NT2/D1 (cell line): Measurements from ENCODE around the gene FAM107B.

Source experiments
- DNase-seq: peaks from one replicate; pipeline ENCODE4 v3.0.0-alpha.2; 2011; ENCODE audit warnings: low read depth, low spot score
- H3K27me3 ChIP-seq: 2 replicates; pipeline ENCODE4 v1.6.0; 2011; ENCODE audit warnings: mild to moderate bottlenecking; ENCODE audit not compliant: insufficient read length, insufficient read depth
- H3K36me3 ChIP-seq: 2 replicates; pipeline ENCODE4 v1.6.1; 2011; ENCODE audit warnings: mild to moderate bottlenecking, low read length, mixed read lengths; ENCODE audit not compliant: insufficient read depth, insufficient read length
- H3K4me1 ChIP-seq: 2 replicates; pipeline ENCODE4 v1.5.1; 2011; ENCODE audit not compliant: insufficient read depth, insufficient read length
- H3K4me3 ChIP-seq: 2 replicates; pipeline ENCODE4 v1.5.1; 2011; ENCODE audit warnings: low read depth; ENCODE audit not compliant: insufficient read length
- H3K9ac ChIP-seq: 2 replicates; pipeline ENCODE4 v1.6.0; 2011; ENCODE audit warnings: low read depth; ENCODE audit not compliant: insufficient read length
- H3K9me3 ChIP-seq: 2 replicates; pipeline ENCODE4 v1.5.1; 2011; ENCODE audit warnings: mild to moderate bottlenecking, low read length; ENCODE audit not compliant: insufficient read depth
- SUZ12 ChIP-seq: IDR thresholded peaks from 2 replicates; pipeline ENCODE4 v1.6.1; 2011; ENCODE audit not compliant: insufficient read length, insufficient read depth; ENCODE audit errors: extremely low read depth
- YY1 ChIP-seq: IDR thresholded peaks from 2 replicates; pipeline ENCODE4 v1.6.1; 2011; ENCODE audit not compliant: insufficient read length, insufficient read depth
- ZNF274 ChIP-seq: IDR thresholded peaks from 2 replicates; pipeline ENCODE4 v1.6.1; 2011; ENCODE audit warnings: mild to moderate bottlenecking, low read depth, low read length

FAM107B gene

DNA sequence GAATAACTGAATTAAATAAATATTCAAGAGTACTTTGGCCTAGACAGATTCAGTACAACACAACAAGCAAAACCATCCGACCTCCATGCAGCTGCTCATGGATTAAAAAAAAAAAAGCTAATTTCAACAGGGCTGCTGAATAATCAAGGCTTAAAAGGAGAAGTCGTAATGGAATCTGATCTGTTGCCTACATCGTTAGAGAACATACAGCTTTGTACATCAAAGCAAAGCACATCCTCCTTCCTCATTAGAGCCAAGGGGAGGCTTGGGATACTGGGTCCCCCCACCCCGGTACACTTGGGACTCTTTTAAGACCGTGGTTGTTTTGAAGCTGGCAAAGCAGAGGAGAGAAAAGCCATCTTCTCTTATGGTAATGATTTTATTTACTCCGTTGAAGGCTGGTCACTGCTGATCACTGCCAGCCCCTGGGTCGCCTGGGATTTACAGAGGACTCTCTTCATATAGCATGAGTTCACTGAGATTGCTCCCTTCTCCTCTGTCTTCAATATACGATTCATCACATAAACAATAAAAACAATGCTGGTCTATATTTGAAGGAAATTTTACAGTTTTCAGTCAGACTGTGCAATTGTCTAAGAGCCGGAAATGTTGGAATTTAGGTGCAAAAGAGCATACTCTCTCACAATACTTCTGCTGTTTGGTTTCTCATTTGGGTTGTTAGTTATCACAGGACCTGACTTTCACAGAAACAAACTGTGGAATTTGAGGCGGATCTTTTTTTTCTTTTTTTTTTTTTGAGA is 148.8 kb downstream of the FAM107B start:
- no peak for DNase-seq
- no peaks in the 10 kb centered on the region for H3K27me3 ChIP-seq
- no peaks in the 10 kb centered on the region for H3K4me1 ChIP-seq
- no peaks in the 10 kb centered on the region for H3K9me3 ChIP-seq
- H3K4me3 ChIP-seq = no peak overlapping the region
- H3K9ac ChIP-seq = no peak overlapping the region
- no peaks in the 10 kb centered on the region for H3K36me3 ChIP-seq
- no peak for TF ChIP-seq YY1
- TF ChIP-seq SUZ12 = no peak
- TF ChIP-seq ZNF274 = no peak

DNA sequence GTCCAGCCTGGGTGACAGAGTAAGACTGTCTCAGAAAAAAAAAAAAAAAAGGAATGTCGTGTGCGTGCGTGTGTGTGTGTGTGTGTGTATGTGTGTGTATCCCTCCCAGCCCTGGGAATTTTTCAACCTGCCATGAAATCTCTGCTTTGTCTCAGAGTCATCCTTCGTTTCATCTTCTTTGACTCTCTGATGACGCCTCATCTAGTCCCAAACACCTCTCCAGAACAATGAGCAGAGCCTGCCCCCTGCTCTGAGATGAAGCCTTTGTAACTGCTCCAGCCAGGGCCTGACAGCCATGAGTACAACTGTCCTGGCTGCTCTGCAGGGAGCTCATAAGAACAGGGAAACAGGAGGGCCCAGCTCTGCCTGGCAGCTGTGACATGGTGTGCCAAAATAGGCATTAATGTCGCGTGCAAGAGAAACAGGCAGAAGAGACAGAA is 149.5 kb downstream of the FAM107B start:
- TF ChIP-seq ZNF274 = no peak
- TF ChIP-seq SUZ12 = no peak
- TF ChIP-seq YY1 = no peak
- no peak for DNase-seq

DNA sequence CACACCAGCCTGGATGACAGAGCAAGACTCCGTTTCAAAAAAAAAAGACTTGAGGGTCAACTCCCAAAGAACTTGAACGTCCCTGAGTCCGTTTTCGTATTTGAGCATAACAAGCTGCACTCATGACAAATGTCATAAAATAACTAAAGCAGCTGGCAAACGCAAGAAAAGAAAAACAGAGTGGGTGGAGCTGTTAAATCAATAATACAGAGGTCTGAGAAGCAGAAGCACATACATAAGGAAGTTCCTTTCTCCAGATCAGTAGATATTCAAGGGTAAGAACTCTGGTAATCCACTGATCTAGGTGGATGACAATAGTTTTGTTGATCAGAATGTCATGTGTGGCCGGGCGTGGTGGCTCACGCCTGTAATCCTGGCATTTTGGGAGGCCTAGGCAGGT is 150.1 kb downstream of the FAM107B start:
- no peaks in the 10 kb centered on the region for H3K4me1 ChIP-seq
- no peak overlapping the region for H3K4me3 ChIP-seq
- no peaks in the 10 kb centered on the region for H3K27me3 ChIP-seq
- H3K9me3 ChIP-seq = no peaks in the 10 kb centered on the region
- no peak for DNase-seq
- no peaks in the 10 kb centered on the region for H3K36me3 ChIP-seq
- no peak overlapping the region for H3K9ac ChIP-seq
- TF ChIP-seq ZNF274 = no peak
- TF ChIP-seq SUZ12 = no peak
- TF ChIP-seq YY1 = no peak

More for the DNA sequence above, 149.5 kb downstream of the FAM107B start:
- no peak overlapping the region for H3K9ac ChIP-seq
- no peak overlapping the region for H3K4me3 ChIP-seq
- no peaks in the 10 kb centered on the region for H3K36me3 ChIP-seq
- H3K9me3 ChIP-seq = no peaks in the 10 kb centered on the region
- no peaks in the 10 kb centered on the region for H3K4me1 ChIP-seq
- H3K27me3 ChIP-seq = no peaks in the 10 kb centered on the region

DNA sequence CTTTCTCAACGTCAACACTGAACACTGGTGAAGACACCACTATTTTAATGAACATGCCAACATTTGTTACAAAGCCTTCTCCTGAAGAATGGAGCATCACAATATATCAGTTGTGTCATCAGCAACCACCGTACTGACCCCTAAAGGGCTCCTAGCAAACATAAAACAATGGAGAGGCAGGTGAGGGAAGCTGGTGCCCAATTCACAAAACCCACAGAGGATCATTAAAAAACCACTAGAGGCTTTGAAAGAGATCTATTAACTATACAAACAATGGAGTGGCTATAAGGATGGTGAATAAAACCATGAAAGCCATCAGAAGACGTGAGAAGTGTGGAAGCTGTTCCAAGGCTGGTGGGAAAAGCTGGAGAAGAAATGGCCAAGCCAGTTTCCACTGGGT is 150.8 kb downstream of the FAM107B start:
- no peaks in the 10 kb centered on the region for H3K9me3 ChIP-seq
- TF ChIP-seq YY1 (no peak), ZNF274 (no peak), SUZ12 (no peak)
- no peak overlapping the region for H3K4me3 ChIP-seq
- H3K27me3 ChIP-seq = no peaks in the 10 kb centered on the region
- no peak overlapping the region for H3K9ac ChIP-seq
- H3K36me3 ChIP-seq = no peaks in the 10 kb centered on the region
- no peak for DNase-seq
- H3K4me1 ChIP-seq = no peaks in the 10 kb centered on the region

DNA sequence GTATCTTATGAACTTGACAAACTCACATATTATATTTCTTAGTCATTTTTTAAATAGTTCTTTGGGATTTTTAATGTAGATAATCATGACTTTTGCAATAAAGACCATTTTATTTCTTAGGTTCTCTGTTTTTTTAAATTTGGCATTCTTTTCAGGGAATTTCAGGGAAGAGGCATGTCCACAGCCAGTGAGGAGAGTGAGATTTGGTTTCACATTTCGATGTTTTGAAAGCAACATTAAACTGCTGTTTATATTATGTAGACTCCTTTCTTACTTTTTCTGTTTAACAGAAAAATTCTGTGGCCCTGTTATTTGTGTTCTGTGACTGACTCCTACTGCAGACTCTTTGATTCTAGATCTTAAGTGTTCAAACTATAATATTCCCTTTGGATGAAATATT is 153.7 kb downstream of the FAM107B start:
- TF ChIP-seq SUZ12 (no peak), ZNF274 (no peak), YY1 (no peak)
- Histone ChIP-seq H3K9me3 (no peaks in the 10 kb centered on the region), H3K4me3 (no peak overlapping the region), H3K9ac (no peak overlapping the region), H3K4me1 (no peaks in the 10 kb centered on the region), H3K27me3 (no peaks in the 10 kb centered on the region), H3K36me3 (no peaks in the 10 kb centered on the region)
- DNase-seq = no peak

DNA sequence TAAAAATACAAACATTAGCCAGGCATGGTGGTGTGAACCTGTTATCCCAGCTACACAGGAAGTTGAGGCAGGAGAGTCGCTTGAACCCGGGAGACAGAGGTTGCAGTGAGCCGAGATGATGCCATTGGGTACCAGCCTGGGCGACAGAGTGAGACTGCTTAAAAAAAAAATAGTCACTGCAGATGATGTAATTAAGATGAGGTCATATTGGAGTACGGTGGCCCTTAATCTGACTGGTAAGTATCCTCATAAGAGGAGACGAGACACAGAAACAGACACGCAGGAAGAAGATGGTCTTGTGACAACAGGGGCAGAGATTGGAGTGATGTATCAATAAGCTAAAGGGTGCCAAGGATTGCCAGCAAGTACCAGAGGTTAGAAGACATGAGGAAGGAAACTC is 156.0 kb downstream of the FAM107B start:
- TF ChIP-seq YY1 (no peak), ZNF274 (no peak), SUZ12 (no peak)
- DNase-seq = no peak
- no peaks in the 10 kb centered on the region for H3K36me3 ChIP-seq

DNA sequence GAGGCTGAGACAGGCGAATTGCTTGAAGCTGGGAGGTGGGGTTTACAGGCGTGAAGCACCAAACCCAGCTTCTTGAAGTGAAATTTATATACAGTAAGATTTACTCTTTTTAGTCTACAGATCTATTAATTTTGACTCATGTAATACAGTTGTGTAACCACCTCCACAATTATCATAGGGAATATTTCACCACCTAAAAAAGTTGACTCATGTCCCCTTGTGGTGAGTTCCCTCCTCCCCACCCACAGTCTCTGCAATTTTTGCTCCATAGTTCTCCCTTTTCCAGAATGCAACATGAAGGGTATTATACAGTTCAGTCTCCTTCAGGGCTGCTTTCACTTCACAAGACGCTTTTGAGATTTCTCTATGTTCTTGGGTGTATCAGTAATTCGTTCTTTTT is 156.8 kb downstream of the FAM107B start:
- Histone ChIP-seq H3K36me3 (no peaks in the 10 kb centered on the region), H3K4me1 (no peaks in the 10 kb centered on the region), H3K9me3 (no peaks in the 10 kb centered on the region), H3K27me3 (no peaks in the 10 kb centered on the region), H3K4me3 (no peak overlapping the region), H3K9ac (no peak overlapping the region)
- TF ChIP-seq SUZ12 (no peak), ZNF274 (no peak), YY1 (no peak)
- no peak for DNase-seq

More for the DNA sequence above, 156.0 kb downstream of the FAM107B start:
- H3K4me3 ChIP-seq = no peak overlapping the region
- no peaks in the 10 kb centered on the region for H3K9me3 ChIP-seq
- no peaks in the 10 kb centered on the region for H3K27me3 ChIP-seq
- no peak overlapping the region for H3K9ac ChIP-seq
- no peaks in the 10 kb centered on the region for H3K4me1 ChIP-seq
